H9 (cell line): ENCODE data around the gene SCARF1. TPM values are rescaled to one million over a fixed set of nuclear protein-coding genes. Genes with fewer than 3 reads are reported as not detected.

ENCODE experiments used
- DNase-seq: peaks from one replicate; pipeline ENCODE4 v3.0.0-alpha.2; 2017
- H2AFZ ChIP-seq: one replicate; pipeline ENCODE4 v1.6.1; 2013; ENCODE audit warnings: mild to moderate bottlenecking, low read length, control low read depth, moderate library complexity
- H2AK5ac ChIP-seq: 2 replicates; pipeline ENCODE4 v1.6.1; 2013; ENCODE audit warnings: low read length, control low read depth, mixed read lengths; ENCODE audit not compliant: insufficient read length
- H2BK120ac ChIP-seq: one replicate; pipeline ENCODE4 v1.6.1; 2013; ENCODE audit warnings: low read depth, mild to moderate bottlenecking, low read length, control low read depth, inconsistent platforms; ENCODE audit not compliant: poor library complexity, severe bottlenecking
- H2BK12ac ChIP-seq: 2 replicates; pipeline ENCODE4 v1.6.1; 2013; ENCODE audit warnings: low read length, control low read depth, mixed read lengths, low read depth; ENCODE audit not compliant: insufficient read length
- H2BK15ac ChIP-seq: 2 replicates; pipeline ENCODE4 v1.6.1; 2013; ENCODE audit warnings: low read depth, low read length, control low read depth
- H2BK20ac ChIP-seq: one replicate; pipeline ENCODE4 v1.6.1; 2013; ENCODE audit warnings: low read depth, mild to moderate bottlenecking, low read length, control low read depth, inconsistent platforms; ENCODE audit not compliant: poor library complexity, severe bottlenecking
- H2BK5ac ChIP-seq: 2 replicates; pipeline ENCODE4 v1.6.1; 2013; ENCODE audit warnings: low read length, control low read depth, mixed read lengths; ENCODE audit not compliant: insufficient read length
- H3K14ac ChIP-seq: 2 replicates; pipeline ENCODE4 v1.6.1; 2013; ENCODE audit warnings: low read length, control low read depth; ENCODE audit not compliant: insufficient read depth
- H3K18ac ChIP-seq: 2 replicates; pipeline ENCODE4 v1.6.1; 2013; ENCODE audit warnings: low read depth, mild to moderate bottlenecking, mixed read lengths, low read length, control low read depth; ENCODE audit not compliant: insufficient read length
- H3K23ac ChIP-seq: 2 replicates; pipeline ENCODE4 v1.6.1; 2013; ENCODE audit warnings: low read length, control low read depth, mixed read lengths, low read depth; ENCODE audit not compliant: insufficient read length
- H3K23me2 ChIP-seq: 2 replicates; pipeline ENCODE4 v1.6.1; 2013; ENCODE audit warnings: low read depth, mild to moderate bottlenecking, mixed read lengths, low read length, control low read depth; ENCODE audit not compliant: insufficient read length, poor library complexity, severe bottlenecking
- H3K27ac ChIP-seq: 2 replicates; pipeline ENCODE4 v1.5.1; 2013; ENCODE audit warnings: low read length, control low read depth, mixed read lengths, low read depth; ENCODE audit not compliant: insufficient read length
- H3K27me3 ChIP-seq: 2 replicates; pipeline ENCODE4 v1.6.1; 2013; ENCODE audit warnings: low read length, control low read depth, inconsistent platforms; ENCODE audit not compliant: insufficient read depth
- H3K4ac ChIP-seq: 2 replicates; pipeline ENCODE4 v1.6.1; 2013; ENCODE audit warnings: low read depth, mild to moderate bottlenecking, control low read depth, inconsistent platforms, low read length, moderate library complexity
- H3K4me1 ChIP-seq: 2 replicates; pipeline ENCODE4 v1.6.1; 2013; ENCODE audit warnings: low read length, control low read depth, inconsistent platforms; ENCODE audit not compliant: insufficient read depth
- H3K4me2 ChIP-seq: 2 replicates; pipeline ENCODE4 v1.6.1; 2013; ENCODE audit warnings: low read length, control low read depth, mixed read lengths; ENCODE audit not compliant: insufficient read length, insufficient read depth
- H3K56ac ChIP-seq: 2 replicates; pipeline ENCODE4 v1.6.1; 2013; ENCODE audit warnings: low read depth, mild to moderate bottlenecking, mixed read lengths, low read length, control low read depth; ENCODE audit not compliant: insufficient read length
- H3K79me1 ChIP-seq: 2 replicates; pipeline ENCODE4 v1.6.1; 2013; ENCODE audit warnings: low read depth, mild to moderate bottlenecking, moderate library complexity, low read length, control low read depth, inconsistent platforms; ENCODE audit not compliant: insufficient read depth, poor library complexity, severe bottlenecking
- H3K79me2 ChIP-seq: 2 replicates; pipeline ENCODE4 v1.6.1; 2013; ENCODE audit warnings: low read length, control low read depth, inconsistent platforms; ENCODE audit not compliant: insufficient read depth
- H3K9ac ChIP-seq: 2 replicates; pipeline ENCODE4 v1.6.1; 2013; ENCODE audit warnings: low read length, control low read depth, mixed read lengths; ENCODE audit not compliant: insufficient read length; ENCODE audit errors: extremely low read depth
- H3K9me3 ChIP-seq: one replicate; pipeline ENCODE4 v1.6.1; 2013; ENCODE audit warnings: low read depth, low read length, inconsistent platforms; ENCODE audit not compliant: control insufficient read depth
- H3T11ph ChIP-seq: one replicate; pipeline ENCODE4 v1.6.1; 2013; ENCODE audit warnings: mild to moderate bottlenecking, low read length, control low read depth, inconsistent platforms
- H4K20me1 ChIP-seq: one replicate; pipeline ENCODE4 v1.6.1; 2013; ENCODE audit not compliant: control insufficient read depth, insufficient read length, insufficient read depth
- H4K5ac ChIP-seq: 2 replicates; pipeline ENCODE4 v1.6.1; 2013; ENCODE audit warnings: low read depth, mild to moderate bottlenecking, mixed read lengths, low read length, control low read depth; ENCODE audit not compliant: insufficient read length
- H4K8ac ChIP-seq: replicated peaks from 2 replicates; pipeline ENCODE4 v1.6.1; 2013; ENCODE audit warnings: low read length, control low read depth, mixed read lengths, low read depth; ENCODE audit not compliant: insufficient read length
- H4K91ac ChIP-seq: 2 replicates; pipeline ENCODE4 v1.6.1; 2013; ENCODE audit warnings: low read depth, mild to moderate bottlenecking, moderate library complexity, mixed read lengths, low read length, control low read depth; ENCODE audit not compliant: insufficient read length
- H3K27ac Mint-ChIP-seq, 3 experiments: 2 replicates in 2 of 3; 3 replicates in 1 of 3; pipeline ENCODE4 v1.8.0; 2020 to 2021; ENCODE audit warnings: mixed read lengths in 3 of 3, mild to moderate bottlenecking in 1 of 3, moderate library complexity in 1 of 3
- H3K27me3 Mint-ChIP-seq: 2 replicates; pipeline ENCODE4 v1.8.0; 2021; ENCODE audit warnings: low read depth, mild to moderate bottlenecking, moderate library complexity, mixed read lengths
- H3K36me3 Mint-ChIP-seq, 3 experiments: 2 replicates in 2 of 3; 3 replicates in 1 of 3; pipeline ENCODE4 v1.8.0; 2020 to 2021; ENCODE audit warnings: low read depth in 3 of 3, mixed read lengths in 3 of 3; ENCODE audit not compliant: insufficient read depth in 1 of 3
- H3K4me1 Mint-ChIP-seq, 2 experiments: 2 replicates each; pipeline ENCODE4 v1.8.0; 2020; ENCODE audit warnings: mixed read lengths in 2 of 2
- H3K4me3 Mint-ChIP-seq, 2 experiments: 2 replicates in 1 of 2; 3 replicates in 1 of 2; pipeline ENCODE4 v1.8.0; 2020 to 2021; ENCODE audit warnings: mild to moderate bottlenecking in 2 of 2, mixed read lengths in 2 of 2, moderate library complexity in 1 of 2
- H3K9me3 Mint-ChIP-seq, 2 experiments: 2 replicates in 1 of 2; 3 replicates in 1 of 2; pipeline ENCODE4 v1.8.0; 2020; ENCODE audit warnings: mild to moderate bottlenecking in 2 of 2, mixed read lengths in 2 of 2, moderate library complexity in 1 of 2
- WGBS: extraction: QIAGEN DNeasy Blood & Tissue Kit; methylation state at CpG from one replicate; pipeline ENCODE4 v1.1.7; 2013; ENCODE audit warnings: missing lambda C conversion rate, low lambda C conversion rate, mixed read lengths; ENCODE audit not compliant: insufficient read length; ENCODE audit errors: extremely low coverage; 5-methylcytosine and 5-hydroxymethylcytosine counted together
- total RNA-seq: library from RNA; stranded (reverse); gene quantifications from 2 replicates; pipeline ENCODE4 v1.2.1, GENCODE V29; 2021
- TF ChIP-seq, protein P1 (sequence below): fragments of 200-600 bp; sonication (generic); conservative IDR thresholded peaks from 3 replicates; pipeline ENCODE4 v1.8.0; 2021; ENCODE audit warnings: antibody characterized with exemption, mild to moderate bottlenecking

The SCARF1 gene
- total RNA-seq, 1 experiment from 2014 or later = 2.4 TPM

DNA sequence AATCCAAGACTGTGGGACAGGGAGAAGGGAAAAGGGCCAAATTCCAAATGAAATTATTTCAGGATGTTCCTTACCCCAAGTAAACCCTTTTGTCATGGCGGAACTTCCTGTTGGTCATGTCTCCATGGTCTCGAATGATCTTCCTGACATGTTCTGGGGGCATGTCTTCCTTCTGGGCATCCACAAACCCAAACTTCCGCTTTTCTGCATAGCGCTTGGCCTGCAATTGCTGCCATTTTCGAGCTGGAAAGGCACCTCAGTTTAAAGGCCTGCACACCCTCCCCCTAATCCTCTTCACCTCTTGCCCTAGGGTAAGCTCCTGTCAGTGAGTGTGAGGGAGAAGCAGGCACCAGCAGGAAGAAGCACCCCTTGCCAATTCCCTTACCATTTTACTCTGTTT lies 37.9 kb upstream of the SCARF1 start:
- H3K27me3 ChIP-seq = 0 out of 2 replicates have a peak, but pooled peaks cover 3% of the 10 kb centered on the region
- H4K91ac ChIP-seq = no peak overlapping the region
- H4K5ac ChIP-seq = no peak overlapping the region
- peaks cover 5% of the 10 kb centered on the region; the same call in 1 of the 2 replicates for H3K79me2 ChIP-seq
- peaks cover 5% of the 10 kb centered on the region for H3K79me1 ChIP-seq
- no peak overlapping the region for H2BK15ac ChIP-seq
- no CpG with 5 or more reads among the region's 5 CpGs for WGBS
- H3K36me3 Mint-ChIP-seq = peaks cover 52 to 60% (median 58%) of the 10 kb centered on the region in 3 experiments
- H3K23ac ChIP-seq = no peak overlapping the region
- H3K27me3 Mint-ChIP-seq = no peaks in the 10 kb centered on the region
- no peak overlapping the region for H2AFZ ChIP-seq
- H3K4me1 Mint-ChIP-seq = peaks cover 13 to 15% of the 10 kb centered on the region in 2 experiments
- H3K23me2 ChIP-seq = peaks cover 3% of the 10 kb centered on the region
- no peak overlapping the region for H3K56ac ChIP-seq
- peak overlapping the region; percentile 99 for H3K4me3 Mint-ChIP-seq
- H3K27ac ChIP-seq = no peak overlapping the region
- no peak overlapping the region for H3K14ac ChIP-seq
- H3K4me2 ChIP-seq = peak overlapping the region; percentile 47
- no peak overlapping the region for H3K18ac ChIP-seq
- TF ChIP-seq, protein P1, sequence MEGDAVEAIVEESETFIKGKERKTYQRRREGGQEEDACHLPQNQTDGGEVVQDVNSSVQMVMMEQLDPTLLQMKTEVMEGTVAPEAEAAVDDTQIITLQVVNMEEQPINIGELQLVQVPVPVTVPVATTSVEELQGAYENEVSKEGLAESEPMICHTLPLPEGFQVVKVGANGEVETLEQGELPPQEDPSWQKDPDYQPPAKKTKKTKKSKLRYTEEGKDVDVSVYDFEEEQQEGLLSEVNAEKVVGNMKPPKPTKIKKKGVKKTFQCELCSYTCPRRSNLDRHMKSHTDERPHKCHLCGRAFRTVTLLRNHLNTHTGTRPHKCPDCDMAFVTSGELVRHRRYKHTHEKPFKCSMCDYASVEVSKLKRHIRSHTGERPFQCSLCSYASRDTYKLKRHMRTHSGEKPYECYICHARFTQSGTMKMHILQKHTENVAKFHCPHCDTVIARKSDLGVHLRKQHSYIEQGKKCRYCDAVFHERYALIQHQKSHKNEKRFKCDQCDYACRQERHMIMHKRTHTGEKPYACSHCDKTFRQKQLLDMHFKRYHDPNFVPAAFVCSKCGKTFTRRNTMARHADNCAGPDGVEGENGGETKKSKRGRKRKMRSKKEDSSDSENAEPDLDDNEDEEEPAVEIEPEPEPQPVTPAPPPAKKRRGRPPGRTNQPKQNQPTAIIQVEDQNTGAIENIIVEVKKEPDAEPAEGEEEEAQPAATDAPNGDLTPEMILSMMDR = no peak
- no peak overlapping the region for H2AK5ac ChIP-seq
- H3K4ac ChIP-seq = no peak overlapping the region
- no peak overlapping the region for H3T11ph ChIP-seq
- no peak overlapping the region for H2BK12ac ChIP-seq
- H3K27ac Mint-ChIP-seq = peak overlapping the region in 2 of 3 experiments; percentile 67 to 96; a peak in 1 of 7 replicates
- no peak overlapping the region for H2BK5ac ChIP-seq
- no peak overlapping the region for H4K8ac ChIP-seq
- no peak overlapping the region for H2BK20ac ChIP-seq
- H3K9me3 ChIP-seq = no peaks in the 10 kb centered on the region
- peaks cover 0 to under 1% of the 10 kb centered on the region in 2 experiments; a peak in 3 of 5 replicates for H3K9me3 Mint-ChIP-seq
- H3K4me1 ChIP-seq = no peaks in the 10 kb centered on the region
- no peak overlapping the region for H2BK120ac ChIP-seq
- no peak for DNase-seq
- no peak overlapping the region for H3K9ac ChIP-seq
- no peaks in the 10 kb centered on the region for H4K20me1 ChIP-seq
